ENCODE results near the gene AJM1.
"Not testable (repeated sequence)": the region's sequence is repeated elsewhere in the genome, so short reads cannot be mapped to it uniquely, and the experiment has no call there.

Gene AJM1

GRCh38 chr9:136831720-136832104, 10.6 kb upstream of the AJM1 start:
- DNase-seq = no peak

DNA sequence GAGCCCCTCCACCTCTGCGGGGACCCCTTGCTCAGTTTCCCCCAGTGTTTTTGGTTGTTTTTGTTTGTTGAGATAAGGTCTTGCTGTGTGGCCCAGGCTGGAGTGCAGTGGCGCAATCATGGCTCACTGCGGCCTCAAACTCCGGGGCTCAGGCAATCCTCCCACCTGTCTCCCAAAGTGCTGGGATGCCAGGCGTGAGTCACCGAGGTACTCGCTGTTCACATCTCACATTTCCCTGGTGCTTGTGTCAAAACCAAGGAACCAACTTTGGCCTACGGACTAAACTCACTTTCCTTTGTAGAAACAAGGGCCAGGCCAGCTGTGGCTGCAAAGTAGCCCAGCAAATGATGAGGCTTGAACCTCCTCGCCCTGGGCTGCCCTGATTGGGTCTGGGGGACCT, 9.7 kb upstream of the AJM1 start:
- DNase-seq = no peak

GRCh38 chr9:136833381-136834048, 8.8 kb upstream of the AJM1 start:
- DNase-seq = not testable (repeated sequence)

- no peak for DNase-seq
Measured at GRCh38 chr9:136835162-136835931, 6.9 kb upstream of the AJM1 start.

DNA sequence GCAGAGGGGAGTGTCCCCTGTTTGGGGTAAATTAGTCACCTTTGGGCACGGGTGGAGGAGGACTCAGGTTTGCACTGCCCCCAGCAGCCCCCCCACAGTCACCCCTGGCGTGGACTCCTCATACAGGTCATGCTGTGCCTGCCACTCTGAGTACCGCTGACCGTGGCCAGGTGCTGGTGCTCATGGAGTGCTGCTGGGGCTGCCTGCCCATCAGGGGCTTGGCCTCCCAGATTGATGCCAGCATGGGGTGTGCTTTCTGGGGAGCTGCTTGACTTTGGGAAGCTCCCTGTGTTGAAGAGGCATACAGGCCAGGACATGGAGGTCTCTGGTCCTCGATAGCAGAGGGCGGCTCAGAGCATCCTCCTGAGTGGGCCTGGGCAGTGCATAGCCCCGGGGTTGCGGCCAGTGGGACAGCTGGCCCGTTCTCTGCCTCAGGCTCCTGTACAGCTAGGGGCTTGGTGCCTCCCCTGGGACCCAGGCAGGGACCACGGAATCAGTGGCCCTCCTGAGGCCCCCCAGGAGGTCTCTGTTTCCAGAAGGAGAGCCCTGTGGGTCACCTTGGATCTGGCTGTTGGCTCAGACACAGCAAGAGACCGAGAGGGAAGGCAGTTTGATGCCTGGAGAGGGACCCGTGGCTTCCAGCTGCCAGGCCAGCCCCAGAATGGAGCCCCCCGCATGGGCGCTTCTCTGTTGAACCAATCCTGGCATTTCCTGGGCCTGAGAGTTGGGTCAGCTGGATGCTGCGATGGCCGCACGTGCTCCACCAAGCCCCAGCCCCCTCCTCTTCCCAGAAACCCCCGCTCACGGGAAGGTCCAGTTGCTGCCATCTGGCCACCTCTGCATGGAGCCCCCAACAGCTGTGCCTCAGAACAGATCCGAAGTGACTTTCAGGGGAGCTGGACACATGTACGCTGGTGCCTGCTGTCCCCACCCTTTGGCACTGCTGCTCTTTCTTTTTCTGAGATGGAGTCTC, 6.1 kb upstream of the AJM1 start:
- DNase-seq = no peak

DNA sequence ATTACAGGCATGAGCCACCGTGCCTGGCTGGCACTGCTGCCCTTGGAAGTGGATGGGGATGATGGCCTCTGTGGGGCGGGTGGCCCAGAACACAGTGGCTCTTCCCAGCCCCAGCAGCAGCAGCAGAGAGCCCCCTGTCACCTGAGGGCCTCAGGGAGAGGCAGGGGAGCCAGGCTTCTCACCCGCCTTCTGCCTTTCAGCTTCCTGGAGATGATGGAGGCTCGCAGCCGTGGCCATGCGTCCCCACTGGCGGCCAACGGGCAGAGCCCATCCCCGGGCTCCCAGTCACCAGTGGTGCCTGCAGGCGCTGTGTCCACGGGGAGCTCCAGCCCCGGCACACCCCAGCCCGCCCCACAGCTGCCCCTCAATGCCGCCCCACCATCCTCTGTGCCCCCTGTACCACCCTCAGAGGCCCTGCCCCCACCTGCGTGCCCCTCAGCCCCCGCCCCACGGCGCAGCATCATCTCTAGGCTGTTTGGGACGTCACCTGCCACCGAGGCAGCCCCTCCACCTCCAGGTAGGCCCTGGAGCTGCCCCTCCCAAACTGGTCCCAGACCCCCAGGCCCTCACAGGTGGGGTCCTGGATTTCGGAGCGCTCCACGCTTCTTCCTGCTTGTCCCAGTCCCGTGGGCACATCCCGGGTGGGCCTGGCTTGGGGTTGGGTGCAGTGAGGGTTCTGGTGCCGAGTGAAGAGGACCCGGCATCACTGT, 5.0 kb upstream of the AJM1 start:
- no peak for DNase-seq

DNA sequence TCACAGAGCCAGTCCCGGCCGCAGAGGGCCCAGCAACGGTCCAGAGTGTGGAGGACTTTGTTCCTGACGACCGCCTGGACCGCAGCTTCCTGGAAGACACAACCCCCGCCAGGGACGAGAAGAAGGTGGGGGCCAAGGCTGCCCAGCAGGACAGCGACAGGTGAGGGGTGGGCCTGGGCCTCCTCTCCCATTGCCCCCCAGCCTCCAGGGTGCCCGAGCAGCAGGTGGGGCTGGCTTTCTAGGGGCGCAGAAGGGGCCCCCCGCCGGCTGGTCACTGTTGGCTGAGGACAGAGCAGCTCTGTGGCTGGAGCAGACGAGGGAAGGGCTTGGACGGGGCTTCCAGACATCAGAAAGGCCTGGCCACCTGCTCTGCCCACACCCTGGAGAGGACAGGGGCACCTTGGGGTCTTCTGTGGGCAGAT, 4.4 kb upstream of the AJM1 start:
- DNase-seq = not testable (repeated sequence)

DNA sequence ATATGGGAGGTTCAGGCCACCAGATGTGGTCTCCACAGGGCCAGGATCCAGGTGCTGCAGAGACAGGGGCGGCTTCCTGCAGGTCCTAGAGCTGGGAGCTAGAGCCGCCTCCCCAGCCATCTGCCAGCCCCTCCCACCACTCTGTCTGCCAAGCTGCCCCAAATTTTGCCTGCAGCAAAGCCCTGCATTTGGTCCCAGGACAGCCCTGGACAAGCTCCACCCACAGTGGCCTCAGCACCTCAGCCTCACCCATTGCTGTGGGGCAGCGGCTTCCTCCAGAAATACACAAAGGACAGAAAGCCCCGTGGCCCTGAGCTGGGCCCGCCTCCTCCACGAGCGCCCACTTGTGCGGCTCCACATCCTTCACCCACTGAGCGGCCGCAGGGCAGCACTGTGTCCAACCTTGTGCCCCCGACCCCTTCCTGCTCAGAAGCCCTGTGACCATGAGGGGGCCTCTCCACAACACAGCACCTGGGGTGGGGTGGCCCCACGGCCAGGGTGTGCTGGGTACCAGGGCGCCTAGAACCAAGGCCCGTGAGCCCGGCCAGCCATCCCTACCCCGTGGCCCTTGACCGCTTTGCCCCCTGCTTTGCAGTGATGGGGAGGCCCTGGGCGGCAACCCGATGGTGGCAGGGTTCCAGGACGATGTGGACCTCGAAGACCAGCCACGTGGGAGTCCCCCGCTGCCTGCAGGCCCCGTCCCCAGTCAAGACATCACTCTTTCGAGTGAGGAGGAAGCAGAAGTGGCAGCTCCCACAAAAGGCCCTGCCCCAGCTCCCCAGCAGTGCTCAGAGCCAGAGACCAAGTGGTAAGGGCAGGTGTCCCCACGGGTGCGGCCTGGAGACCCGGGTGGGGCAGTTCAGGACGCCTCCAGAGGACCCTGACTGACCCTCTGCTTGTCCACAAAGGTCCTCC, 3.7 kb upstream of the AJM1 start:
- DNase-seq = no peak

DNA sequence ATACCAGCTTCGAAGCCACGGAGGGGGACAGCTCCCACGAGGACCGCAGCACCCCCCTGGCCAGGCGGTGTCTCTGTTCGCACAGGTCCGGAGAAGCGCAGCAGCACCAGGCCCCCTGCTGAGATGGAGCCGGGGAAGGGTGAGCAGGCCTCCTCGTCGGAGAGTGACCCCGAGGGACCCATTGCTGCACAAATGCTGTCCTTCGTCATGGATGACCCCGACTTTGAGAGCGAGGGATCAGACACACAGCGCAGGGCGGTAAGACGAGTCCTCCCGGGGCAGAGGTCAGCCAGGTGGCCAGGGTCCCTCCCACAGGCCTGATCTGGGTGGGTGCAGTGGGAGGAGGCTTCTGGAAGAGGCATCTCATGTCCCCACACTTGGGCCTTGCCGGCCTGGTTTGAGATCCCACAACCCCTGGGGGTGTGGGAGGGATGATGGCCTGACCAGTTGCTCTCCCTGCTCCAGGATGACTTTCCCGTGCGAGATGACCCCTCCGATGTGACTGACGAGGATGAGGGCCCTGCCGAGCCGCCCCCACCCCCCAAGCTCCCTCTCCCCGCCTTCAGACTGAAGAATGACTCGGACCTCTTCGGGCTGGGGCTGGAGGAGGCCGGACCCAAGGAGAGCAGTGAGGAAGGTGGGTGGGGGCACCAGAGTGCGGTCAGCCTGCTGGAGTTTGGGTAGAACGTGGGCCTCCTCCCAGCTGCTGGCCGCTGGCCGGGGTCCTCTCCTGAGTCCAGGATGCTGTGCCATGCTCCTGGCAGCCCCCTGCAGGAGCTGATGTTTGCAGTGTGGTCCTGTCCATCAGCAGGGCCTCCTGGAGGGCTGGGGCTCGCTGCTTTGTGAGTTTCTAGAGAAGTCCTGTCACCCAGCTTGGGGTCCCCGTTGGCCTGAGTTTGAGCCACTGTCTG, 2.8 kb upstream of the AJM1 start:
- DNase-seq = peak; percentile 22

GRCh38 chr9:136840140-136840876, 2.0 kb upstream of the AJM1 start:
- DNase-seq = no peak

GRCh38 chr9:136840877-136841645, 1.2 kb upstream of the AJM1 start:
- peak; percentile 70 for DNase-seq

DNA sequence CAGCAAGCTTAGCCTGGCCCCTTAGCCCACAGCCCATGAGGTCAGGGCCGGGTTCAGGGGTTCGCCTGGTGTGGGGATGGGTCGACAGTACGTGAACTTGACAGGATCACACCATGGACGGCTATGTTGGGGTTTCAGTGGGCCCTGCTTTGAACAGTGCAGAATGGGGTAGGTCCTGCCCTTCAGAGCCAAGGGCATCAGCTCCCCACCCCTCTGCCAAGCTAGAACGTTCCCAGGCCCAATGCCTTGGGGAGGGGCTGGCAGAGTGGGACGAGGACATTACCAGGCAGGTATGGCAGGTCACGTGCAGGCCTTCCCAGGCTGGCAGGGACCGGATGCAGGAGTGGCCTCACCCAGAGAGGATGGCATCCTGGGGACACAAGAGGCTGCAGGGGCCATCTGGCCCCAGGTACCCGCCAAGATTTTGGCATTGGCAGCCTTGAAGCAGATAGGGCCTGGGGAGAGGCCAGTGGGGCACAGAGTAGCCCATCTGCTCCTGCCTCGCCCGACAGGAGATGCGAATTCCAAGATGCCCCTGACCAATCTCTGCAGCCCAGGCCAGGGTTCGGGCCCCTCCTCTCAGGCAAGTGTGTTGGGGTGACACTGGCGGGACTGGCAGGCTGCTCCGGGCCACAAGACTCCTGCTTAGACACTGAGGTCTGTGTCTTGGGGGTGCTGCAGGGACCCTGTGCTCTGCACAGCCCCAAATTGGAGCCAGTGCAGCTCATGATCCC, 465 bp upstream of the AJM1 start:
- DNase-seq = not testable (repeated sequence)

- DNase-seq = peak; percentile 34
Measured at GRCh38 chr9:136843159-136843800, 1.0 kb downstream of the AJM1 start.

- peak; percentile 72 for DNase-seq
Measured at GRCh38 chr9:136843801-136844740, 1.8 kb downstream of the AJM1 start.

DNA sequence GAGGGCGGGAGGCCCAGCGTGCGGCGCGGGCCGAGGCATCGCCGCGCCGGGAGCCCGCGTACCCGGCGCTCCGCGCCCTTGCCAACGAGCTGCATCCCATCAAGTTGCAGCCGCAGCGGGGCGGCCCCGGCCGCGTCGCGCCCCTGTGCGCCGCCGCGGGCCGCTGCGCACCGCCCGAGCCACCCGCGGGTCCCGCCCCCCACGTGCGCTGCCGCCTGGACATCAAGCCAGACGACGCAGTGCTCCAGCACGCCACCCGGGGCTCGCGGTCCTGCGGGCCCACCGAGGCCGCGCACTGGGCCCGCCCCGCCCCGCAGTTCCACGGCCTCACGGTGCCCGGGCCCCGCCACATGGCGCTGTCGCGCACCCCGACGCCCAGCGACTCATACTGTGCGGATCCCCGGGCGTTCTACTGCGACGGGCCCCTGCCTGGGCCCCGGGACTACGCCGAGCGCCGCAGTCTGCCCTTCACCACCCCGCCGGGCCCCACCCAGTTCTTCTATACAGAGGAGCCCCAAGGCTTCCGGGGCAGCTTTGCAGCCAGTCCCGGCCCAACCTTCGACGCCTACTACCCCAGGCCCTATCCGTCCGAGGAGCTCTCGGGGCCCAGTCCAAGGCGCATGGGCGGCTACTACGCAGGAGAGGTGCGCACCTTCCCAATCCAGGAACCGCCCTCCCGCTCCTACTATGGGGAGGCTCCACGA, 2.6 kb downstream of the AJM1 start:
- DNase-seq = no peak

Data from retina (tissue), 1 donor.